Testis (tissue), 3 donors: ENCODE data around the gene SEZ6L. TPM values are rescaled to one million over a fixed set of nuclear protein-coding genes. Genes with fewer than 3 reads are reported as not detected.

ENCODE experiments used
- DNase-seq: peaks from one replicate; pipeline ENCODE4 v3.0.0-alpha.2; 2019
- H3K27ac ChIP-seq, 2 donors: fragments of 200-600 bp; sonication (generic); one replicate each; pipeline ENCODE4 v1.5.1; 2019
- H3K27me3 ChIP-seq: fragments of 200-600 bp; sonication (generic); one replicate; pipeline ENCODE4 v1.5.1; 2019
- H3K36me3 ChIP-seq: fragments of 200-600 bp; sonication (generic); one replicate; pipeline ENCODE4 v1.5.1; 2017; ENCODE audit warnings: low read depth; ENCODE audit errors: missing control alignments
- H3K4me1 ChIP-seq: fragments of 200-600 bp; sonication (generic); one replicate; pipeline ENCODE4 v1.5.1; 2019
- H3K4me3 ChIP-seq, 2 donors: fragments of 200-600 bp; sonication (generic); one replicate each; pipeline ENCODE4 v1.5.1; 2017 to 2019
- H3K9me3 ChIP-seq: fragments of 200-600 bp; sonication (generic); one replicate; pipeline ENCODE4 v1.5.1; 2017
- CTCF ChIP-seq, 3 experiments: fragments of 450-650 bp in 2 of 3; fragments of 200-600 bp in 1 of 3; sonication (generic) in 1 of 3; IDR thresholded peaks; one replicate each; pipeline ENCODE4 v1.5.1; 2016 to 2019; ENCODE audit warnings: antibody characterized with exemption in 3 of 3, mild to moderate bottlenecking in 2 of 3, moderate library complexity in 1 of 3
- POLR2A ChIP-seq: fragments of 450-650 bp; IDR thresholded peaks from one replicate; pipeline ENCODE4 v1.6.1; 2017; ENCODE audit warnings: antibody characterized with exemption, mild to moderate bottlenecking, moderate library complexity
- WGBS, 2 donors: methylation state at CpG; one replicate each; pipeline ENCODE4 v1.1.5; 2018; 5-methylcytosine and 5-hydroxymethylcytosine counted together
- intact Hi-C: fragments of 100-400 bp; cut with DNase I; formaldehyde crosslinking; loops from one replicate; pipeline ENCODE4 v1.15.1; 2023; ENCODE audit warnings: low total_unique reads
- polyA plus RNA-seq: library from polyadenylated mRNA; stranded (reverse); fragments of 350-450 nt; fragmentation: Illumina TruSeq; extraction: RNeasy Lipid Tissue Mini Kit (QIAGEN cat#74804); gene quantifications from one replicate; pipeline ENCODE4 v1.2.3, GENCODE V29; 2014; ENCODE audit warnings: low read depth, low replicate concordance; ENCODE audit not compliant: insufficient read depth
- total RNA-seq, 2 donors: library from RNA; depleted of rRNA; stranded (reverse); fragments of >200 nt; gene quantifications; one replicate each; pipeline ENCODE4 v1.2.3, GENCODE V29; 2016

SEZ6L gene
- total and polyA plus RNA-seq, 3 donors from 2014 or later = 0.69 to 1.4 (median 0.71) TPM

- Histone ChIP-seq H3K36me3 (no peaks in the 10 kb centered on the region), H3K9me3 (no peaks in the 10 kb centered on the region), H3K27ac (no peak overlapping the region), H3K4me1 (no peaks in the 10 kb centered on the region), H3K4me3 (no peak overlapping the region), H3K27me3 (no peaks in the 10 kb centered on the region)
- TF ChIP-seq POLR2A (no peak), CTCF (IDR thresholded peaks at IDR 0.05) (no peak)
- intact Hi-C loops = no loop called here
- DNase-seq = no peak
- WGBS, 2 donors = 83 to 89% methylated on average over 1 of the region's 1 CpG
Measured at GRCh38 chr22:26385164-26385563, 215.9 kb downstream of the SEZ6L start.

GRCh38 chr22:26389125-26389524, 219.9 kb downstream of the SEZ6L start:
- intact Hi-C loops = no loop called here
- TF ChIP-seq POLR2A = no peak
- TF ChIP-seq CTCF (IDR thresholded peaks at IDR 0.05) = no peak
- WGBS, 2 donors = 70 to 81% methylated on average over 3 of the region's 3 CpGs
- no peak overlapping the region for H3K4me3 ChIP-seq
- H3K4me1 ChIP-seq = no peaks in the 10 kb centered on the region
- no peaks in the 10 kb centered on the region for H3K36me3 ChIP-seq
- H3K27ac ChIP-seq = no peak overlapping the region
- no peaks in the 10 kb centered on the region for H3K9me3 ChIP-seq
- no peak for DNase-seq
- H3K27me3 ChIP-seq = no peaks in the 10 kb centered on the region

GRCh38 chr22:26391091-26391490, 221.8 kb downstream of the SEZ6L start:
- WGBS, 2 donors = 87% methylated on average over 1 of the region's 1 CpG
- intact Hi-C loops = no loop called here
- Histone ChIP-seq H3K36me3 (no peaks in the 10 kb centered on the region), H3K9me3 (no peaks in the 10 kb centered on the region), H3K4me3 (no peak overlapping the region), H3K4me1 (no peaks in the 10 kb centered on the region), H3K27me3 (no peaks in the 10 kb centered on the region), H3K27ac (no peak overlapping the region)
- DNase-seq = no peak
- TF ChIP-seq CTCF (IDR thresholded peaks at IDR 0.05) (no peak), POLR2A (no peak)

GRCh38 chr22:26391623-26392022, 222.4 kb downstream of the SEZ6L start:
- Histone ChIP-seq H3K9me3 (no peaks in the 10 kb centered on the region), H3K4me3 (no peak overlapping the region), H3K27ac (no peak overlapping the region), H3K36me3 (no peaks in the 10 kb centered on the region), H3K27me3 (no peaks in the 10 kb centered on the region), H3K4me1 (no peaks in the 10 kb centered on the region)
- no peak for TF ChIP-seq POLR2A
- no peak for TF ChIP-seq CTCF (IDR thresholded peaks at IDR 0.05)
- DNase-seq = no peak
- intact Hi-C loops = no loop called here
- 76 to 77% methylated on average over 2 of the region's 2 CpGs for WGBS, 2 donors

GRCh38 chr22:26393929-26394328, 224.7 kb downstream of the SEZ6L start:
- no peaks in the 10 kb centered on the region for H3K9me3 ChIP-seq
- H3K27ac ChIP-seq = no peak overlapping the region
- H3K4me3 ChIP-seq = no peak overlapping the region
- intact Hi-C loops = no loop called here
- WGBS, 2 donors = 57 to 70% methylated on average over 2 of the region's 2 CpGs
- no peaks in the 10 kb centered on the region for H3K4me1 ChIP-seq
- H3K27me3 ChIP-seq = no peaks in the 10 kb centered on the region
- no peak for DNase-seq
- no peaks in the 10 kb centered on the region for H3K36me3 ChIP-seq
- TF ChIP-seq POLR2A = no peak
- peak in 1 of 3 experiments; percentile 10 for TF ChIP-seq CTCF (IDR thresholded peaks at IDR 0.05)
